ENCODE results near the gene DPM3. TPM values are rescaled to one million over a fixed set of nuclear protein-coding genes. Genes with fewer than 3 reads are reported as not detected.
"Not testable (repeated sequence)": the region's sequence is repeated elsewhere in the genome, so short reads cannot be mapped to it uniquely, and the experiment has no call there.

Gene DPM3
- total RNA-seq, 1 experiment from 2014 or later = 86.9 TPM

DNA sequence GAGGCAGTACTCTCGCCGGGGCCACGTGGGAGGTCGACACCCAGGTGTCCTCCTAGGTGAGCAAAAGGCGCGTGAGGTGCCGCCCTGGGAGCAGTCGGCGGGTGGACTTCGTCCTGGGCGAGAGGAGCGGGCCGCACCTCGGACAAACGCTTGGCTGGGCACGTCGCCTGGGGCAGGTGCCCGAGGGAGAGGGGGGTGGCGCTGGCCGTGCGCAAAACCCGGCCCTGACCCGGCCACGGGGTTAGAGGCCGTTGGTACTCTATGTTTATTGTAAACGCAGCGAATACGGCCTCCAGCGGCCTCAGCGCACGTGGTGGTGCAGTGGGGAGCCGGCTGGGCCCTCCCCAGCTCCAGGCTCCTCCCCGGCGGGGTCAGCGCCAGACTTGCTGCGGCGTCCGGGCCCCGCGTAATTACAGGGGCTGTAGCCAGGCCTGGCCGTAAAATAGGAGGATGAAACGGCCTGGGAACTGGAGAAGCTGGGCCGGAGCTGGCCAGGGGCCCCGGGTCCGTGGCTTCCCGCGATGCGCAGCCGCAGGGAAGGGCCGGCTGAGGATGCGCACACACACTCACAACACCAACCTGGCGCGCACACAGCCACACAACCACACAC is 14.3 kb downstream of the DPM3 start:
- DNase-seq (ENCODE audit: low read depth) = no peak

DNA sequence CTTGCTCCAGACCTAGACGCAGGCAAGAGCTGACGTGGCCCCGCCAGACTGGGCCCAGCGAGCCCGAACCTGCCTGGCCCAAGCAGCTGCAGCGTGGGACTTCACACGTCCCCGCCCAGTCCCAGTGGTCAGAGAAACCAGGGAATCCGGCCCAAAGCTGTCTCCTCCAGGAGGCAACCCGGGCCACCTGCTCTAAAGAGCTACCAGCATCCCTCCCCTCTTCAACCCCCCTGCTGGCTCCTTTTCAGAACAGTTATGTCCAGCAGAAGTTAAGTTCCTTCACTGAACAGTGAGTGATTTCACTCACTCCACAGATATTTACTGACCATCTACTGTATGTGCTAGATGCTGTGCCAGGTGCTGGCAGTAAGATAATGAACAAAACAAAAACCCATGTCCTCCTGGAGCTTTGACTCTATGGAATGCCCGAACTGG is 14.8 kb downstream of the DPM3 start:
- no peak for DNase-seq (ENCODE audit: low read depth)

DNA sequence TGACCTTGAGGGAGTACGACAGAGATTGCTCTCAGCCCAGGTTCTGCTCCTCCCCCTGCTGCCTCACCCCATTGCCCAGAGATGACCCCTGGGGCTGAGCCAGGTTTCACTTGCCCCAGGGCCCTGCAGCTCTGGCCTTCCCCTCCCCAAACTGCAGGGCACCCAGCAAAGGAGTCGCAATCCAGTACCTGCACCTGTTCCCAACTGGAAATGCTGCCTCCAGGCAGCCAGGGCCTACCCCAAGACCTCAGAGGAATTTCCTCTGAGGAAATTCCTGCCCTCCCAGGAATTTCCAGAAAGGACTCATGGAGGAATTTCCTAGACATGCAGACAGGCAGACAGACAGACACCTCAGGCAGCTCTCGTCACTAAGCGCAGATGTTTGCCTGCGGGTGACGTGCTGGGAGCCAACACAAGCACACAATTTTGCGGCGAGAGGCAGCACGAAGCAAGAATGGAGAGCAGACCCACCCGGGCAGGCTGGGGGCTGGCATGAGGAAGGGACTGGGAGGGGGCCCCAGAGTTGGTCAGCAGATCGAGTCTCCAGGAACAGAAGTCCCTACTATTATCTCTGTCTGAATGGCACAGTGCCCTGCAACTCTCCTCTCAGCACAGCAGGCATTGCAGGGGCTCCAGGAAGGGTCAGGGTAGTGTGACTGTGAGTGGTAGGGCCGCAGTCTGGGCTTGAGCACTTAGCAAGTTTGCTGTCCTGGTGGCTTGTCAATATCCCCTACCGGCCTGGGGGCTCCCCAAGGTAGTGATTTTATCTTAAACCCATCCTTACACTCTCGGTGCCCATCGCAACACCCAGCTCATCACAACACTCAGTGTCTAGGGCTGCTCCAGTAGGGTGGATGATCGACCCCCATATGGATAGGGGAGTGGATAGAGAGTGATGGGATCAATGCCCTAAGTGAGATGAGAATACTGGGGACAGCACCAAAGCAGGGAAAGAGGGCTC is 15.5 kb downstream of the DPM3 start:
- no peak for DNase-seq (ENCODE audit: low read depth)

DNA sequence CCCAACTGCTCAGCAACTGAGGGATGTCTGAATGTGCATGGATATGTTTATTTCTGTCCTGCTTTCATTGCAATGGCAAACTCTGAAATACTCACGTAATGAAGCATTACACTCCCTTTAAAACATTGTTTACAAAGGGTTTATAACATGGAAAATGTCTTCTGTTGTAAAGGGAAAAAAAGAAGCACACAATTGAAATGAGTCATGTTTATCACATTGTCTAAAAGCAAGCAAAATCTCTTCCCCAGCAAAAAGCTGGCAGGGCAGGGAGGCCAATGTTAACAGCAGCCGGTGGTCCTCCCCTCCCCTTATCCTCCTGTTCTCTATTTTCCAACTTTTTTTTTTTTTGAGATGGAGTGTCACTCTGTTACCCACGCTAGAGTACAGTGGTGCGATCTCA is 16.5 kb downstream of the DPM3 start:
- no peak for DNase-seq (ENCODE audit: low read depth)

DNA sequence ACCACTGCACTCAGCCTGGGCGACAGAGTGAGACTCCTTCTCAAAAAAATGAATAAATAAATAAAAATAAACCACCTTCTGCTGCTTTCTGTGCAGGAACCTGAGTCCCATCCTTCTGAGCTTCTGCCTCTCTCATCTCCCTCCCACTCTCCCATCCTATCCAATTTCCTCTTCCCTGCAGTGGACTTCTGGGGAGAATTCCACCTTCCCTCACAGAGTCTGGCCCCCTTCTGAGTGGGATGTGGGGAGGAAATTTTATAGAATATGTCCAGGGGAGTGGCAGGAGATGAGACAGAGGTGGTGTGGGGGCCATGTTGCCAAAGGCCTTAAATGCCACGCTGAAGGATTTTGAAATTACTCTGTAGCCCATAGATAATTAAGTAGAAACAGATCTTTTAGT is 18.0 kb downstream of the DPM3 start:
- no peak for DNase-seq (ENCODE audit: low read depth)

DNA sequence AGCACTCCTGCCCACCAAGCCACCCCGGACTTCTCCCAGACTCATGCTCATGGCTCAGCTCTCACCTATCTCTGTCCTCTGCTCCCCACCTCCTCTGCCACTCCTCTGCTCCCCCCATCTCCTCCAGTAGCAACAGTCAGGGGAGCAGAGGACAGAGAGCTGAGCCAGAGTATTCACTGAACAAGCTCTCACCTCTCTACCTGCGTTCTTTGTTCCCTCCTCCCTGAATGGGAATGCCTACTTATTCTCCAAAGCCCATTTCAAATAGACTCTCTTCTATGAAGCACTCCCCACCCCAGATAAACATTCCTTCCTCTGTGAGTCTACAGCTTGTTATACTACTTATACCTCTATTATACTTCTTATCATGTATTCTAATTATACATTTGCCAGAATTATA is 19.1 kb downstream of the DPM3 start:
- DNase-seq (ENCODE audit: low read depth) = no peak

DNA sequence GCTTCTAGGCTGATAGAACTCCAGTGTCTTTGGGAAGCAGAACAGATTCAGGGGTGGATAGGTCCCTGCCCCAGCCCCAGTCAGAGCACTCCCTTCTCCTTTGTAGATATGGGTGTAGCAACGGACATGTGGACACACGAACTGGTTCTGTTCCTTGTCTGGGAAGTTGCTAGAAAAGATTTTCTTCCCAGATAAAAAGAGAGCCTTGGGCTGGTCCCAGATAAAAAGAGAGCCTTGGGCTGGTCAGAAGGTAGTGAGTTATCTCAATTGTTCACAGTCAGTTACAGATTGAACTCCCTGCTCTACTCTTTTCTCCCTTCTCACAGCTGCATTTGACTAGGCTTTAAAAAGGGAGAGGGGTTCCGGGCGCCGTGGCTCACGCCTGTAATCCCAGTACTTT is 20.1 kb downstream of the DPM3 start:
- no peak for DNase-seq (ENCODE audit: low read depth)

DNA sequence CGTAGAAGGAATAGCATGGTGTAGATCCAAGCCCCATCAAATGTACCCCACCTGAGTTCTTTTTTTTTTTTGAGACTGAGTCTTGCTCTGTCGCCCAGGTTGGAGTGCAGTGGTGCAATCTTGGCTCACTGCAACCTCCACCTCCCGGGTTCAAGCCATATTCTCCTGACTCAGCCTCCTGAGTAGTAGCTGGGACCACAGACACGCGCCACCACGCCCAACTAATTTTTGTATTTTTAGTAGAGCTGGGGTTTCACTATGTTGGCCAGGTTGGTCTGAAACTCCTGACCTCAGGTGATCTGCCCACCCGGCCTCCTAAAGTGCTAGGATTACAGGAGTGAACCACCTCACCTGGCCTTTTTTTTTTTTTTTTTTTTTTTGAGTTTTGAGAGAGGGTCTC is 22.2 kb downstream of the DPM3 start:
- not testable (repeated sequence) for DNase-seq (ENCODE audit: low read depth)

DNA sequence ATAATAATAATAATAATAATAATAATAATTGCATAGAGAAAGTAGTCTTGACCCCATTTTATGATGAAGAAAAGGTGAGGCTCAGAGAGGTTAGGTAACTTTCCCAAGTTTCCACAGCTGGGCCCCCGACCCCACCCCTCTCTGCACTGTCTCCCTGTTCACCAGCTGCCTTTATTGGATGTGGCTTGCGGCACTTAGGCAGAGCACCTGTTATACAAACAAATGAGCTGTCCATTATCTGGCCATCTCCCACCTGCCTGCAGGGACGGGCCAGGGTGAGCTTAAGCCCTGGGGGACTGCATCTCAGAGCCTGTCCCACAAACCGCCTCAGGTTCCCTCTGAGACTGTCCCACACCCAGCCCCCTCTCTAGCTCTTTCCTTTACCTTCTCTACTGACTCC is 22.7 kb downstream of the DPM3 start:
- no peak for DNase-seq (ENCODE audit: low read depth)

DNA sequence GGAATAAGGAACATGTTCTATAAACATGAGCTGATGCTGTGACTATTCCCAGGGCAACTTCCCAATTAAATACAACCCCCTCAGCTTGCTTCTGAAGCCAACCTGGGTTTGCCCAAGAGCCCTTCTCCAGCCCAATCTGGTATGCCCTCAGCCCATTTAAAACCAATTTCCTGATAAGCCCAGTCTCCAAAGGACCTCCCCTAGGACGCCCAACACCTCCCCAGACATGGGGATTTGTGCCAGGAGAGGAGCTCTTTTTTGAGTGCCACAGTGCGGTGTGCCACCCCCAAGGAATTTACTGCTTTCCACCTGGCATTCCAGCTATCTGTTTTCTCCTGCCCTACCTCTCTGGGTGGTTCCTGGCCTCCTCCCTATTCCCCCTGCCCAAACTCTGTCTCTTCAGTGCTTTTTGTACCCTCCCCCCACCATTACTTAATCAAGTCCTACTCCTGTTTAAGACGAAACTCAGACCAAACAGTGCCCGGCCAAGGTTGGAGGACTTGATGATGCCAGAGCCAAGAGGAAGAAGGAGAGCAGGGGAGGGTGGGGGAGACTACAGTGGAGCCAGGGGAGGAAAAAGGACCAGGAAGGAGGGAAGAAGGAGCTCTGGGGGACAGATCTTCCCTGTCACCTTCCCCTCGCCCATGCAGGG is 24.1 kb downstream of the DPM3 start:
- DNase-seq (ENCODE audit: low read depth) = no peak

DNA sequence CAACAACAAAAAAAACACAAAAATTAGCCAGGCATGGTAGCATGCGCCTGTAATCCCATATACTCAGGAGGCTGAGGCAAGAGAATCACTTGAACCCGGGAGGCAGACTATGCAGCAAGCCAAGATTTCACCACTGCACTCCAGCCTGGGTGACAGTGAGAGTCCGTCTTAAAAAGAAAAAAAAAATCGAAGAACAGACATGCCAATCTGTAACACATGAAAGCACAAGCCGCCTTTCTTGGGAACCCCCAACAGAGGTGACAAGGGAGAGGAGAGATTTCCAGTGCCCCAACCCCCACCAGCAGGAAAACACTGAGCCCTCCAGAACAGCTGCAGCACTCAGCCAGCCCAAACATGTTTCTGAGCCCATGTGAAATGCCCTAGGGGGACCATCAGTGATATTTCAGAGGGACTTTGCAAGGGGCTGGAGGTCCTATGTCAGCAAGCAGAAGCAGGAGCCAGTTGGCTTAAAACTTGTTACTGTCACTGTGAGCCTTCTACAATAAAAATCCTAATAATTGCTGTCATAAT is 26.8 kb downstream of the DPM3 start:
- DNase-seq (ENCODE audit: low read depth) = no peak

DNA sequence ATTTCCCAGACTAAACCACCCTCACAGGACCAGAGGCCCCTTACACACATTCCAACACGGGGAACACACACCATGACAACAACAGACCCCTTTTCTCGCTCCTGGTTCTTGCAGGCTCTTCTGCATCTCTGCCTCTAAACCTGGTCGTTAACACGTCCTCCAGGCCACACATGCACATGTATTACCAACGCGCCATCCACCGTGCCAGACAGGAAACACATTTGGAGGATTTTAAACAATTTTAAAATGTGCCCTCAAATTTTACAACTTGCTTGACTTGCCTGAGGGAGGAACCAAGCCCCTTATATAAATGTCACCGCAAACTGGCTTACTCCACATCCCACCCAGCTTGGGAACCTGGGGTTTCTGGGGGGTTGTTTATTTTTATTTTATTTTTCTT is 29.5 kb downstream of the DPM3 start:
- no peak for DNase-seq (ENCODE audit: low read depth)

DNA sequence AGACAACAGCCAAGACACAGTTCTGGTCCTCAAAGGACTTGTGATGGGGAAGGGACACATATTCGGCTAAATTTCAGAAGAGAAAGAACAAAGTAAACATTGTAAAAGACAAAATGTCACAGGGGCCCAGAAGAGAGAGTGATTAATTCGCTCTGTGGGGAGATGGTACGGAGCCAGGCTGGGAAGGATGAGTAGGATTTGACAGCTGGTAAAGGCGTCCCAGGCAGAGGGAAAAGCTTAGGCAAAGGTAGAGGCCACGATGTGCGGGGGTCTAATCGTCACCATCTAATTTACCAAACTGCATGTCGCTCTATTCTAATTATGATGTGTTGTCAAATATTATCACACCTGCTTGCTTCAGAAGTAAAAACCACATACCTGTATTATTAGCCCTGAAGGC is 29.9 kb downstream of the DPM3 start:
- DNase-seq (ENCODE audit: low read depth) = no peak

DNA sequence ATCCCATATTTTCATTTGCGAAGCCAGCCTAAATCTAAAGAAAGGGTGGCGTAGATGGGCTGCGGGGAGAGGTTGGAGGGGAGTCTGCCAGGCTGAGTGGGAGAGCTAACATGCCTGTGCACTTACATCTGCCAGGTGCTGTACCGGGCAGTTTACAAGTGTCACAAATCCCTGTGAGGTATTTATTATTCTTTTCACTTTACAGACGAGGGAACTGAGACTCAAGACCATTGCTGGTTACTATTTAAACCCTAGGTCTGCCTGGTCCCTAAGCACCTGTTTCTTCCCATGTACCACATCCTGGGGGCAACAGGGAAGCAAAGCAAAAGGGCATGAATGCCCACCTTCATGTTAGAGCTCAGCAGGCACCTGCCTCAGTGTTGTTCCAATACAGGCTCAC is 32.0 kb downstream of the DPM3 start:
- no peak for DNase-seq (ENCODE audit: low read depth)

DNA sequence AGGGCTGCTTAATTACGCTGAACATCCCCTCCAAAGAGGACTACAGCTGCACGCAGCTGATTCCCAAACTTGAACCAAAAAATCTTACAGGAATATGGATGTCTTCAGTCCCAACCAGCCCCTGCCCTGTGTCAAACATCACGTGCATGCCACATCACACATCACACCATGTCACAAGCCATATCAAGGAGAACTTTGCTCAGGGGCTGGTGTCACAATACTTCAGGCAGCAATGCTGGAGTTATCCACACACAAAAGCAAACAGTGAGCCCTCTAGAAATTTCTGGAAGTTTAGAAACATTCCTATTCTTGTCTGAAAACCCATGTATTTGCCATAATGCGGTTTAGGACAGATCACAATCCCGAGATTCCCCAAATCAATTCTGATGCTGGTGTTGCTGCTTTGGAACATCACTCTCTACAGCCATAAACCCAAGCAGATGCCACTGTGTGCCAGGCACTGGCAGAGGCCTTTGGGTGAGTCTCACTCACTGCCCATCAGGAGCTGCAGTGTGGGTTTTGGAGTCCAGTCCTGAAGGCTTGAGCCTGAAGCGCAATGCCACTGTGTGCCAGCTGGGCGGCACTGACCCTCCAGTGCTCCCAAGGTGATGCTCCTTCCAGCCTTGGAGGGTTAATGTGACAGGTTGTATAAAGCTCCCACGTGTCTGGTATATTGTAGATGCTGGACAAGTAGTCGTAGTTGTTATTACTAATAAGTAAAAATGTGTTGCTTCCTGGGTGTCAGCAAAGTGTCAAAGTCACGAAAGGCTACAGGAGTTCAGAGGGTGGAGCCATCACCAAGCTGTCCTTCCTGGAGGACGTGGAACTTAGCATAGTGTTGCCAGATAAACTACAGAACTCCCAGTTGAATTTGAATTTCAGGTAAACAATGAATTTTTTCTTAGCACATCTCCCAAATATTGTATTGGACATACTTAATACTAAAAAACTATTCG is 32.7 kb downstream of the DPM3 start:
- no peak for DNase-seq (ENCODE audit: low read depth)

DNA sequence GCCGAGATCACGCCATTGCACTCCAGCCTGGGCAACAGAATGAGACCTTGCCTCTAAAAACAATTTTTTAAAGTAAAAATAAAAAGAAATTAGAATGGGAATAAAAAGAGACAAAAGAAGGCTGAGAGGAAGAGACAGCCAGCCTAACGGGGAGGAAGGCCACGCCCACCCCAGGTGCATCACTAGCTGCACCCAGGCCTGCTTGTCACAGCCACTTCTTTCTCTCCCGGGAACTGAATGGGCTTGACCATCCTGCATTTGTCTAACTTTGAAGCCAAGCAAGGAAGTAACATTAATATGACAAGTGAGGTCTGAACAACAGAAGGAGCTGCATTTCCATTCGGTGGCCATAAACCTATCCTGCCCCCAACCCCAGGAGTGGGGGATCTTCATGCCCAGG is 33.5 kb downstream of the DPM3 start:
- DNase-seq (ENCODE audit: low read depth) = no peak

DNA sequence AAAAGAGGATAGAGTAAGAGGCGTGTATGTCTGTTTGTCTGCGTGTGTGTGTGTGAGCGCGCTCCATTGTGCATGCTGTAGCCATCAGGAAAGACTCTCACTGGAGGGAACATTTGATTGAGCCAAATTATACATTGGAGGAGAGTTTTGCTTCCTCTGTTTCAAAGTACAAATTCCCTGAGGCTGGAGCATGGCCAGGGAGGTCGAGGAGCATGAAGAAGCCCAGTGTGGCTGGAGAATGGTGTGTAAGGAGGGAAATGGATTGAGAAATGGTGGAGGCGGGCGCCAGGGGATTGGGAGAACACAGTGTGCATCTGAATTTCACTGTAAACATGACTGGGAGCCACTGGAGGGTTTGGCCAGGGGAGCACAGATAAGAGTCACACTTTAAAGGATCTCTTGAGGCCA is 34.7 kb downstream of the DPM3 start:
- no peak for DNase-seq (ENCODE audit: low read depth)

DNA sequence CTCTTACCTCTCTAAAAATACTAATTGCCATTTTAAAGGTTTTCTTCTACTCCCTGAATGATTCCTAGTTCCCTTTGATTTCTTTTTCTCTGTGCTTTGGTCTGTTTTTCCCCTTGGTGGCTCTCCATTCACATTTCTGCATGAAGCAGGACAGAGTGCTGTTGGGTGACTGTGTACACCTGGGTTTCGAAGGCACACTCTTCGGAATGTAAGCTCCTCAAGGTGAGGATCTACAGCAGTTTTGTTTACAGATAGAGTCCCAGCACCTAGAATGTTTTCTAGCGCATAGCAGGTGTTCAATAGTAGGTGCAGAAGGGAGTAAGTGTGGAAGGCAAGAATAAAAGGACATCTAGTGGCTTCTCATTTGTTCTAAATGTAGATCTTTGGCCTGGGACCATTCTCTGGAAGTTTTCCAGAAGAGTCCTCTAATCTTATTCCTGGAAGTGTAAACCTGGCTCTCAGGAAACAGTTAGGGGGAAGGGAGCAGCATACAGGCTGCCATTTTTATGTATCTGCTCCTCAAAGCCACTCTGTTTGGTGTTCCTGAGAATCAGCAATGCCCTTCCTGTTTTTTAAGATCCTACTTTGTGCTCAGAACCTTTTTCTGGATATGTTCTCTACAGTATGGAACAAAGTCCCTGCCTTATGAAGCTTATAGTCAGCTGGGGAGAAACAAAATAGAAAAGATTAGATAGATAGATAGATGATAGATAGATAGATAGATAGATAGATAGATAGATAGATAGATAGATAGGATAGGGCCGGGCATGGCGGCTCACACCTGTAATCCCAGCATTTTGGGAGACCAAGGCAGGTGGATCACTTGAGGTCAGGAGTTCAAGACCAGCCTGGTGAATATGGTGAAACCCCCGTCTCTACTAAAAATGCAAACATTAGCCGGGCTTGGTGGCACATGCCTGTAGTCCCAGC is 35.5 kb downstream of the DPM3 start:
- no peak for DNase-seq (ENCODE audit: low read depth)

DNA sequence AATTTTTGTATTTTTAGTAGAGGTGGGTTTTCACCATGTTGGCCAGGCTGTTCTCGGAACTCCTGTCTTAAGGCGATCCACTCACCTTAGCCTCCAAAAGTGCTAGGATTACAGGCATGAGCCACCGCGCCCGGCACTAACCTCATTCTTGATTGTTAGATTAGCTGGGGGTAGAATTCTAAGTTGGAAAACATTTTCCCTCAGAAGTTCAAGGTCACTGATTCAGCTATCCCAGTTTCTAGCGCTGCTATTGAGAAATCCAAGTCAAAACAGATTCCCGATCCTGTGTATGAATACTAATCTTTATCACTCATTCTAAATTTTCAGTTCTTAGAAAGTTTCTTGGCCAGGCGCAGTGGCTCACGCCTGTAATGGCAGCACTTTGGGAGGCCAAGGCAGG is 37.0 kb downstream of the DPM3 start:
- no peak for DNase-seq (ENCODE audit: low read depth)

DNA sequence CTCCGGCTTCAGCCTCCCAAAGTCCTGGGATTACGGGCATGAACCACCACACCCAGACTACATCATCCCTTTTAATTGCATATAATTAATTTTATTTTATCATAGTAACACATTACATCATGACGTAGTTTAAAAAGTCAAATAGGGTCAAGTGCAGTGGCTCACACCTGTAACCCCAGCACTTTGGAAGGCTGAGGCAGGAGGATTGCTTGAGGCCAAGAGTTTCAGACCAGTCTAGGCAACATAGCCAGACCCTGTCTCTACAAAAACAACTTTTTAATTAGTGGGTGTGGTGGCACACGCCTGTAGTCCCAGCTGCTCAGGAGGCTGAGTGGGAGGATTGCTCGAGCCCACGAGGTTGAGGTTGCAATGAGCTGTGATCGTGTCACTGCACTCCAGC is 41.0 kb downstream of the DPM3 start:
- no peak for DNase-seq (ENCODE audit: low read depth)
